Loucy (cell line): ENCODE measurements around the gene LTBR.

ENCODE experiments used
- H2AFZ ChIP-seq: fragments of 200-600 bp; sonication (generic); 2 replicates; pipeline ENCODE4 v1.6.0; 2016; ENCODE audit warnings: antibody characterized with exemption, mild to moderate bottlenecking, low read length, moderate library complexity
- H3F3A ChIP-seq: fragments of 200-600 bp; 2 replicates; pipeline ENCODE4 v1.6.0; 2016; ENCODE audit warnings: antibody characterized with exemption, low read depth, mild to moderate bottlenecking
- H3K27me3 ChIP-seq: fragments of 200-600 bp; sonication (generic); 2 replicates; pipeline ENCODE4 v1.6.1; 2014; ENCODE audit warnings: low read length, mild to moderate bottlenecking; ENCODE audit not compliant: insufficient read depth, poor library complexity, severe bottlenecking
- H3K36me3 ChIP-seq: fragments of 200-600 bp; sonication (generic); 2 replicates; pipeline ENCODE4 v1.6.1; 2016; ENCODE audit warnings: low read length; ENCODE audit not compliant: insufficient read depth
- H3K4me1 ChIP-seq: fragments of 200-600 bp; sonication (generic); 2 replicates; pipeline ENCODE4 v1.5.1; 2014; ENCODE audit warnings: low read length, mild to moderate bottlenecking; ENCODE audit not compliant: insufficient read depth, poor library complexity, severe bottlenecking
- H3K4me2 ChIP-seq: fragments of 200-600 bp; sonication (generic); 2 replicates; pipeline ENCODE4 v1.6.0; 2014; ENCODE audit warnings: antibody characterized with exemption, low read length, low read depth, mild to moderate bottlenecking; ENCODE audit not compliant: poor library complexity, severe bottlenecking
- H3K4me3 ChIP-seq: fragments of 200-600 bp; sonication (generic); 2 replicates; pipeline ENCODE4 v1.5.1; 2014; ENCODE audit warnings: low read length, mild to moderate bottlenecking, mixed read lengths; ENCODE audit not compliant: poor library complexity, severe bottlenecking
- H3K79me2 ChIP-seq: fragments of 200-600 bp; sonication (generic); 2 replicates; pipeline ENCODE4 v1.6.1; 2014; ENCODE audit warnings: low read length; ENCODE audit not compliant: insufficient read depth
- H3K9ac ChIP-seq: fragments of 200-600 bp; sonication (generic); 2 replicates; pipeline ENCODE4 v1.6.0; 2014; ENCODE audit warnings: mild to moderate bottlenecking, low read depth, low read length, moderate library complexity; ENCODE audit not compliant: poor library complexity, severe bottlenecking
- H3K9me2 ChIP-seq: fragments of 200-600 bp; sonication (generic); replicated peaks from 2 replicates; pipeline ENCODE4 v1.6.1; 2016; ENCODE audit warnings: low read depth, low read length, mixed read lengths
- H3K9me3 ChIP-seq: fragments of 200-600 bp; sonication (generic); 2 replicates; pipeline ENCODE4 v1.6.1; 2014; ENCODE audit warnings: mild to moderate bottlenecking, antibody characterized with exemption, low read length, low read depth; ENCODE audit not compliant: insufficient read depth
- H4K20me1 ChIP-seq: fragments of 200-600 bp; sonication (generic); 2 replicates; pipeline ENCODE4 v1.6.0; 2014; ENCODE audit warnings: antibody characterized with exemption, low read length, mild to moderate bottlenecking; ENCODE audit not compliant: insufficient read depth, poor library complexity, severe bottlenecking
- EZH2phosphoT487 ChIP-seq: fragments of 200-600 bp; IDR thresholded peaks from 2 replicates; pipeline ENCODE4 v1.6.1; 2018; ENCODE audit warnings: antibody characterized with exemption, mild to moderate bottlenecking, moderate library complexity, borderline replicate concordance
- TF ChIP-seq, protein P1 (sequence below): fragments of 200-600 bp; sonication (generic); conservative IDR thresholded peaks from 2 replicates; pipeline ENCODE4 v1.5.1; 2014; ENCODE audit warnings: mild to moderate bottlenecking, antibody characterized with exemption, low read length

Gene LTBR

DNA sequence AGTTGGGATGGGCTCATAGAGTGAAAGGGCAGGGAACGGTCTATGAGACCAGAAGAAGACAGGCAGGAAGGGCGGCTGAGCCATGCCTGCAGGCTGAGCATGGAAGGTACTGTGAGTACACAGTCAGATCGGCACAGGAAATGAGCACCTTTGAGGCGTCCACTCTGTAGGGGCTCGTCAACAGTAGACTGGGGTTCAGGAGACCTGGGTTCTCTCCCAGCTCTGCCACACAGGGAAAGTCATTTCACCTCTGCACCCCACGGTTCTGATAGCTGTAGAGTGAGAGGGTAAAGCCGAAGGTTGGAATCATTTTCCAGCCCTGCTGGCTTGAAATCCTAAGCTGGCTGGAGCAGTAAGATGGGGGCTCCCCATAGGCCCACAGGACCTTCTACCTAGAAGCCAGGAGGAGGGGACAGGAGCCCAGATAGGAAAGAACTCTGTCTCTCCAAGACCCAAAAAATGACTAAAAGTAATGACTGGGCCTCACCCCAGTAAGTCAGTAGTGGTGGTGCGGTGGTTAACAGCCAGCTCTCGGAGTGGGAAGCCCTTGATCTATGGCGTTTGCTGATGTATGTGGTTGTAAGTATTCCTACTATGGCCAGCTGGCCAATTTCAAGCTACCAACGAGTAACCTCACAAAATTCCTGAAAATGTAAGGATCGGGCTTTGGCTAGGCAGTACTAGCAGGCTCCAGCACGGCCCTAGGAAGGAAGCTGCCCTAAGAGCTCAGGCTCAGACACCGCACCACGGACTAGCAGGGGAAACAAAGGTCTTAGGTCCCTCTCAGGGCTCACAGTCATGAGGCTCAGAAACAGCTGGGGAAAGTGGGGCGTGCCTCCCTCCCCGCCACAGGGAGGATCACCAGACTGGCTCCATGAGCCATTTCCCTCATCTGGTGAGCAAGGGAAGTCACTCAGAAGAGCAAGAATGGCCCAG lies 50.5 kb downstream of the LTBR start:
- no peak overlapping the region for H2AFZ ChIP-seq
- H4K20me1 ChIP-seq = no peaks in the 10 kb centered on the region
- no peaks in the 10 kb centered on the region for H3K36me3 ChIP-seq
- no peaks in the 10 kb centered on the region for H3K9me3 ChIP-seq
- no peak for TF ChIP-seq EZH2phosphoT487
- TF ChIP-seq, protein P1, sequence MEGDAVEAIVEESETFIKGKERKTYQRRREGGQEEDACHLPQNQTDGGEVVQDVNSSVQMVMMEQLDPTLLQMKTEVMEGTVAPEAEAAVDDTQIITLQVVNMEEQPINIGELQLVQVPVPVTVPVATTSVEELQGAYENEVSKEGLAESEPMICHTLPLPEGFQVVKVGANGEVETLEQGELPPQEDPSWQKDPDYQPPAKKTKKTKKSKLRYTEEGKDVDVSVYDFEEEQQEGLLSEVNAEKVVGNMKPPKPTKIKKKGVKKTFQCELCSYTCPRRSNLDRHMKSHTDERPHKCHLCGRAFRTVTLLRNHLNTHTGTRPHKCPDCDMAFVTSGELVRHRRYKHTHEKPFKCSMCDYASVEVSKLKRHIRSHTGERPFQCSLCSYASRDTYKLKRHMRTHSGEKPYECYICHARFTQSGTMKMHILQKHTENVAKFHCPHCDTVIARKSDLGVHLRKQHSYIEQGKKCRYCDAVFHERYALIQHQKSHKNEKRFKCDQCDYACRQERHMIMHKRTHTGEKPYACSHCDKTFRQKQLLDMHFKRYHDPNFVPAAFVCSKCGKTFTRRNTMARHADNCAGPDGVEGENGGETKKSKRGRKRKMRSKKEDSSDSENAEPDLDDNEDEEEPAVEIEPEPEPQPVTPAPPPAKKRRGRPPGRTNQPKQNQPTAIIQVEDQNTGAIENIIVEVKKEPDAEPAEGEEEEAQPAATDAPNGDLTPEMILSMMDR = no peak
- no peaks in the 10 kb centered on the region for H3K9me2 ChIP-seq
- no peaks in the 10 kb centered on the region for H3F3A ChIP-seq
- H3K27me3 ChIP-seq = no peaks in the 10 kb centered on the region
- H3K79me2 ChIP-seq = no peaks in the 10 kb centered on the region
- H3K4me1 ChIP-seq = peaks cover 5% of the 10 kb centered on the region
- no peak overlapping the region for H3K9ac ChIP-seq
- no peak overlapping the region for H3K4me3 ChIP-seq
- H3K4me2 ChIP-seq = no peak overlapping the region

DNA sequence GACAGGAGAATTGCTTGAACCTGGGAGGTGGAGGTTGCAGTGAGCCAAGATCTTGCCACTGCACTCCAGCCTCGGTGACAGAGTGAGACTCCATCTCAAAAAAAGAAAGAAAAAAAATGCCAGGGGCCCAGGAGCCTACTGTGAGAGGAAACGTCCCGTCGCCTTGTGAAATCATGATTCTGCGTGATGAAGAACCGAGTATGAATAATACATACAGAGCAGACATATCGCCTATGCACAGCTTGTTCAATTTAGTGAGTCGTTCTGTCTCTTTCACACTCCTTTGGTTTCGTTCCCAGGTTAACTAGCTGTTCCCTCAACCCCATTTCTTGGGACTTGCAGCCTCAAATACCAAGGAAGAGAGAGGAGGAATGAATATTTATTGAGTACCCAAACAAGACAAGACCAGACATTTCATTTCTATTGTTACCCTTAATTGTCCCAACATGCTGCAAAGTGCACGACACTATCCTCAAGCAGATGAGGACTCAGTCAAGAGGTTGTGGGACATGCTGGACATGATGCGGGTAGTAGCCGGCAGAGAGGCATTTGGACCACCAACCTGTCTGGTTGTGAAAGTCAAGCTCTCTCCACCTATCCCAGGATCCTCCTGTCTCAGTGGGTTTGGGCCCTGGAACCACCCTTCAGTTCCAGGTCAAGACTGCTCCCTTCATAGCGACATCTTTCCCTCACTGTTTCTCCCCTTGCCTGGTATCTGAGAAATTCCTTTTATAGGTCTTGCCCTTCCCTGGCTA lies 52.2 kb downstream of the LTBR start:
- no peak overlapping the region for H2AFZ ChIP-seq
- H3K4me1 ChIP-seq = no peaks in the 10 kb centered on the region

DNA sequence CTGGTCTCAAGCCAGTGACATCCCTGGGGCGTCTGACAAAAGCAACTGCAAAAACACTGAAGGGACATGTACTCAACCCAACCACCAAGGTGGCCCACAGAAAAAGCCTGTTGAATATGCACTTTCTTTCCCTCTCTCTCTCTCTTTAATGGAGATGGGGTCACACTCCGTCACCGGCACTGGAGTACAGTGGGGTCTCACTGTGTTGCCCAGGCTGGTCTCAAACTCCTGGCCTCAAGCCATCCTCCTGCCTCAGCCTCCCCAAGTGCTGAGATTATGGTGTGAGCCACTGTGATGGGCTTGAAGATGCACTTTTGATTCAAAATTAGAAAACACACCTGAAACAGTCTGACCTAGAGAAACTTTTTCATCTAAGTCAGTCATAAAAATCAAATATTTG lies 53.6 kb downstream of the LTBR start:
- Histone ChIP-seq H3K4me2 (no peak overlapping the region), H3F3A (no peaks in the 10 kb centered on the region), H3K79me2 (no peaks in the 10 kb centered on the region), H3K36me3 (no peaks in the 10 kb centered on the region), H4K20me1 (no peaks in the 10 kb centered on the region), H2AFZ (no peak overlapping the region), H3K9me2 (no peaks in the 10 kb centered on the region), H3K9me3 (no peaks in the 10 kb centered on the region), H3K9ac (no peak overlapping the region), H3K4me1 (no peaks in the 10 kb centered on the region), H3K4me3 (no peak overlapping the region), H3K27me3 (no peaks in the 10 kb centered on the region)
- TF ChIP-seq, protein P1 = no peak
- TF ChIP-seq EZH2phosphoT487 = no peak

More for the DNA sequence above, 52.2 kb downstream of the LTBR start:
- Histone ChIP-seq H3K4me3 (no peak overlapping the region), H3K36me3 (no peaks in the 10 kb centered on the region), H3F3A (no peaks in the 10 kb centered on the region), H3K27me3 (no peaks in the 10 kb centered on the region), H3K79me2 (no peaks in the 10 kb centered on the region), H3K9me3 (no peaks in the 10 kb centered on the region), H3K4me2 (no peak overlapping the region), H4K20me1 (no peaks in the 10 kb centered on the region), H3K9me2 (no peaks in the 10 kb centered on the region), H3K9ac (no peak overlapping the region)
- TF ChIP-seq EZH2phosphoT487 = no peak
